TTC549 (cell line): ENCODE results near the gene RPS16.
A peak's percentile ranks its signal among the peaks of the same experiment; 100 is the strongest.

Source experiments
- FAIRE-seq: peaks from 2 replicates; lab custom pipeline; 2012; peaks lifted over from hg19 to GRCh38; lab: Jason Lieb, UNC

Gene RPS16

GRCh38 chr19:39422020-39422419 lies 13.7 kb downstream of the RPS16 start:
- FAIRE-seq = no peak

- FAIRE-seq = no peak
These were observed 15.0 kb downstream of the RPS16 start for GRCh38 chr19:39420769-39421168.

GRCh38 chr19:39419003-39419402 lies 16.7 kb downstream of the RPS16 start:
- FAIRE-seq = no peak

GRCh38 chr19:39417463-39418181 lies 18.1 kb downstream of the RPS16 start:
- FAIRE-seq = no peak

GRCh38 chr19:39416152-39417120 lies 19.3 kb downstream of the RPS16 start:
- no peak for FAIRE-seq

- FAIRE-seq = no peak
These were observed 20.4 kb downstream of the RPS16 start for GRCh38 chr19:39415111-39416046.

GRCh38 chr19:39413911-39414608 lies 21.7 kb downstream of the RPS16 start:
- FAIRE-seq = no peak

GRCh38 chr19:39413272-39413910 lies 22.4 kb downstream of the RPS16 start:
- FAIRE-seq = no peak

GRCh38 chr19:39412867-39413271 lies 22.9 kb downstream of the RPS16 start:
- no peak for FAIRE-seq

GRCh38 chr19:39412100-39412866 lies 23.5 kb downstream of the RPS16 start, which contains the start of gene PLEKHG2:
PLEKHG2 (plus strand) TSS chr19:39412669; CDS start chr19:39414087, 1,418 bp downstream.
- peak; percentile 97 for FAIRE-seq

- no peak for FAIRE-seq
These were observed 24.0 kb downstream of the RPS16 start for GRCh38 chr19:39411832-39412099.

GRCh38 chr19:39411081-39411831 lies 24.5 kb downstream of the RPS16 start:
- FAIRE-seq = no peak

GRCh38 chr19:39410831-39411080 lies 25.0 kb downstream of the RPS16 start:
- FAIRE-seq = no peak

GRCh38 chr19:39410017-39410830 lies 25.5 kb downstream of the RPS16 start:
- FAIRE-seq = no peak

GRCh38 chr19:39409208-39410016 lies 26.3 kb downstream of the RPS16 start:
- FAIRE-seq = no peak

GRCh38 chr19:39408392-39409207 lies 27.1 kb downstream of the RPS16 start:
- no peak for FAIRE-seq

- no peak for FAIRE-seq
These were observed 27.9 kb downstream of the RPS16 start for GRCh38 chr19:39407660-39408391.
